Loucy (cell line): ENCODE measurements around the gene TTC7B.

Source experiments
- EZH2phosphoT487 ChIP-seq: fragments of 200-600 bp; IDR thresholded peaks from 2 replicates; pipeline ENCODE4 v1.6.1; 2018; ENCODE audit warnings: antibody characterized with exemption, mild to moderate bottlenecking, moderate library complexity, borderline replicate concordance
- TF ChIP-seq, protein P1 (sequence below): fragments of 200-600 bp; sonication (generic); conservative IDR thresholded peaks from 2 replicates; pipeline ENCODE4 v1.5.1; 2014; ENCODE audit warnings: mild to moderate bottlenecking, antibody characterized with exemption, low read length

DNA sequence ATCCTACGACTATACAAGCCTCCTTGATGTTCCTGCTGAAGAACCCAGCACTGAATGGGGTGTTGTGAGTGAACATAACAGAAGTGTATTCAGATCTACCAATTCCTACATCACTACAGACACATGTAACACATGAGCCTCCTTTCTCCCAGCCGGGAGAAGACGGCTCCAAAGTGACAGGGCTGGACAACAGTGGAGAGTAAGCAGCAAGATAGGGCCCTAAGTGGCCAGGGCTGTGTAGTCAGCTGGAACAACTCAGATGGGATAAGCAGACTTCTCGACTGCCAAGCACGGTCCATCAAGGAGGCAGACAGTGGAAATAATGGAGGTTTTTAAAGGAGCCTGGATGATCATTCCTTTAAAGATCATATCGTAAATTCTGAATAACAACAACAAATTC is 73.5 kb downstream of the TTC7B start:
- no peak for TF ChIP-seq EZH2phosphoT487
- TF ChIP-seq, protein P1, sequence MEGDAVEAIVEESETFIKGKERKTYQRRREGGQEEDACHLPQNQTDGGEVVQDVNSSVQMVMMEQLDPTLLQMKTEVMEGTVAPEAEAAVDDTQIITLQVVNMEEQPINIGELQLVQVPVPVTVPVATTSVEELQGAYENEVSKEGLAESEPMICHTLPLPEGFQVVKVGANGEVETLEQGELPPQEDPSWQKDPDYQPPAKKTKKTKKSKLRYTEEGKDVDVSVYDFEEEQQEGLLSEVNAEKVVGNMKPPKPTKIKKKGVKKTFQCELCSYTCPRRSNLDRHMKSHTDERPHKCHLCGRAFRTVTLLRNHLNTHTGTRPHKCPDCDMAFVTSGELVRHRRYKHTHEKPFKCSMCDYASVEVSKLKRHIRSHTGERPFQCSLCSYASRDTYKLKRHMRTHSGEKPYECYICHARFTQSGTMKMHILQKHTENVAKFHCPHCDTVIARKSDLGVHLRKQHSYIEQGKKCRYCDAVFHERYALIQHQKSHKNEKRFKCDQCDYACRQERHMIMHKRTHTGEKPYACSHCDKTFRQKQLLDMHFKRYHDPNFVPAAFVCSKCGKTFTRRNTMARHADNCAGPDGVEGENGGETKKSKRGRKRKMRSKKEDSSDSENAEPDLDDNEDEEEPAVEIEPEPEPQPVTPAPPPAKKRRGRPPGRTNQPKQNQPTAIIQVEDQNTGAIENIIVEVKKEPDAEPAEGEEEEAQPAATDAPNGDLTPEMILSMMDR: no peak
